HEK293T (cell line): ENCODE results near the gene PET100.
"Not testable (repeated sequence)": the region's sequence is repeated elsewhere in the genome, so short reads cannot be mapped to it uniquely, and the experiment has no call there.

ENCODE experiments used
- CTCF ChIA-PET: fragments of 350-600 bp; formaldehyde crosslinking; extraction: SDS; loops from one replicate; lab custom pipeline; 2021; ENCODE audit warnings: antibody characterized with exemption, inconsistent platforms; lab: Yijun Ruan, JAX
- POLR2A ChIA-PET: fragments of 350-600 bp; formaldehyde crosslinking; extraction: SDS; loops from one replicate; lab custom pipeline; 2020; ENCODE audit warnings: antibody characterized with exemption, inconsistent platforms; lab: Yijun Ruan, JAX
- DNase-seq: peaks from one replicate; pipeline ENCODE4 v3.0.0; 2012; ENCODE audit warnings: mixed read lengths; ENCODE audit errors: extremely low spot score
- ARNT ChIP-seq: fragments of 450-650 bp; IDR thresholded peaks from 2 replicates; pipeline ENCODE4 v1.6.1; 2017; ENCODE audit warnings: mild to moderate bottlenecking
- BHLHE40 ChIP-seq: fragments of 450-650 bp; IDR thresholded peaks from 2 replicates; pipeline ENCODE4 v1.6.1; 2016; ENCODE audit warnings: mild to moderate bottlenecking, moderate library complexity, borderline replicate concordance
- CTBP1 ChIP-seq: fragments of 450-650 bp; IDR thresholded peaks from 2 replicates; pipeline ENCODE4 v1.6.1; 2016; ENCODE audit warnings: borderline replicate concordance
- ELF4 ChIP-seq: fragments of 450-650 bp; IDR thresholded peaks from 2 replicates; pipeline ENCODE4 v1.6.1; 2017; ENCODE audit warnings: antibody characterized with exemption
- FOXA1 ChIP-seq: fragments of 450-650 bp; IDR thresholded peaks from 2 replicates; pipeline ENCODE4 v1.6.1; 2016; ENCODE audit warnings: mild to moderate bottlenecking
- FOXK2 ChIP-seq: fragments of 450-650 bp; IDR thresholded peaks from 2 replicates; pipeline ENCODE4 v1.6.1; 2016; ENCODE audit warnings: mild to moderate bottlenecking
- FOXM1 ChIP-seq: fragments of 450-650 bp; IDR thresholded peaks from 2 replicates; pipeline ENCODE4 v1.6.1; 2017; ENCODE audit warnings: mild to moderate bottlenecking, borderline replicate concordance
- HDGF ChIP-seq: fragments of 450-650 bp; IDR thresholded peaks from 2 replicates; pipeline ENCODE4 v1.6.1; 2017; ENCODE audit warnings: antibody characterized with exemption, borderline replicate concordance
- L3MBTL2 ChIP-seq: fragments of 450-650 bp; conservative IDR thresholded peaks from 2 replicates; pipeline ENCODE4 v1.6.1; 2016; ENCODE audit warnings: mild to moderate bottlenecking
- LEF1 ChIP-seq: fragments of 450-650 bp; IDR thresholded peaks from 2 replicates; pipeline ENCODE4 v1.6.1; 2017; ENCODE audit warnings: mild to moderate bottlenecking, borderline replicate concordance
- NFRKB ChIP-seq: fragments of 450-650 bp; IDR thresholded peaks from 2 replicates; pipeline ENCODE4 v1.6.1; 2016; ENCODE audit warnings: mild to moderate bottlenecking, moderate library complexity
- PKNOX1 ChIP-seq: fragments of 450-650 bp; IDR thresholded peaks from 2 replicates; pipeline ENCODE4 v1.6.1; 2016
- SP1 ChIP-seq: fragments of 450-650 bp; IDR thresholded peaks from 2 replicates; pipeline ENCODE4 v1.6.1; 2017
- SUZ12 ChIP-seq: fragments of 450-650 bp; IDR thresholded peaks from 2 replicates; pipeline ENCODE4 v1.6.1; 2016; ENCODE audit warnings: mild to moderate bottlenecking
- TARDBP ChIP-seq: fragments of 450-650 bp; IDR thresholded peaks from 2 replicates; pipeline ENCODE4 v1.6.1; 2016
- ZNF384 ChIP-seq: fragments of 450-650 bp; IDR thresholded peaks from 2 replicates; pipeline ENCODE4 v1.6.1; 2016

Gene PET100

DNA sequence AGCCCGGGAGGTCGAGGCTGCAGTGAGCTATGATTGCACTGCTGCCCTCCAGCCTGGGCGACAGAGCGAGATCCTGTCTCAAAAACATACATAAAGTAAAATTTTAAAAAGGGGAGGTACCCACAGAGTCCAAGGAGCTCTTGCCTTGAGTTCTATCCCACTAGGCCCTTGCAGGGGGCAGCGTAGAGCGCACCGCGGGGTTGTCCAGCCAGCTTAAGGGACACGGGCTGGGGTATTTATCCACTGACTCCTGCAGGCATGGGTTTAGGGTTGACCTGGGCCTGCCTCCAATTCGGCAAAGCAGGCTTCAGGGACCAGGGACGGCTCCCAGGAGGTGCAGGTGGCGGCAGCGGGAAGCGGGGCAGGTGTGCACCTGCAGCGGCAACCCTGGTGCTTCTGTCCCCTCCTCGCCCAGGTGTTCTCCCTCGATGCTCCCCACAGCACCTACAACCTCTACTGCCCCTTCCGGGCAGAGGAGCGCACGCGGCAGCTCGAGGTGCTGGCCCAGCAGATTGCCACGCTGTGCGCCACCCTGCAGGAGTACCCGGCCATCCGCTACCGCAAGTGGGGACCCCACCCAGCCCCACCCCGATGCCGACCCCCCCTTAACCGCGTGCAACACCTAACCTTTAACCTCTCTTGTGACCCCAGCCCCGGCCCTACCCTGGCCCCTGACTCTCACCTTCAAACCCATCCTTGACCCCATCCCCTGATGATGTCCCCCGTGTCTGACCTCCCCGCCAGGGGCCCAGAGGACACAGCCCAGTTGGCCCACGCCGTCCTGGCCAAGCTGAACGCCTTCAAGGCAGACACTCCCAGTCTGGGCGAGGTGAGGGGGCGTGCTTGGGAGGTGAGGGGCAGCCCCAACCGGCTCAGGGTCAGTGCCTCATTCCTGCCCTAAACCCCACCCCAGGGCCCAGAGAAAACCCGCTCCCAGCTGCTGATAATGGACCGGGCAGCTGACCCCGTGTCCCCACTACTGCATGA, 12.0 kb downstream of the PET100 start:
- TF ChIP-seq FOXM1, result no peak
- no peak for TF ChIP-seq TARDBP
- TF ChIP-seq LEF1, result no peak
- no peak for TF ChIP-seq ZNF384
- TF ChIP-seq ELF4, result no peak
- TF ChIP-seq FOXA1, result no peak
- no peak for TF ChIP-seq CTBP1
- no peak for TF ChIP-seq HDGF
- TF ChIP-seq NFRKB, result no peak
- TF ChIP-seq ARNT, result no peak
- no peak for TF ChIP-seq L3MBTL2
- no peak for TF ChIP-seq FOXK2
- no peak for TF ChIP-seq SP1
- no peak for TF ChIP-seq PKNOX1
- no peak for TF ChIP-seq SUZ12
- POLR2A ChIA-PET, result interaction anchor here (1.1 kb wide), 1 partner anchor 10 kb away, joined by 3 read pairs; no protein-coding TSS in a partner anchor
- CTCF ChIA-PET, result no interaction called here
- no peak for DNase-seq

- no peak for DNase-seq
- TF ChIP-seq L3MBTL2 (no peak), FOXK2 (no peak), SUZ12 (no peak), BHLHE40 (no peak), TARDBP (no peak), CTBP1 (no peak), LEF1 (no peak), SP1 (no peak), FOXA1 (no peak), ARNT (no peak), ZNF384 (no peak), ELF4 (no peak), NFRKB (no peak), FOXM1 (no peak), PKNOX1 (no peak)
- ChIA-PET POLR2A (no interaction called here), CTCF (interaction anchor here (0.5 kb wide), 1 partner anchor 162 kb away, joined by 3 read pairs; no protein-coding TSS in a partner anchor)
Measured at GRCh38 chr19:7642295-7643030, 12.9 kb downstream of the PET100 start.

DNA sequence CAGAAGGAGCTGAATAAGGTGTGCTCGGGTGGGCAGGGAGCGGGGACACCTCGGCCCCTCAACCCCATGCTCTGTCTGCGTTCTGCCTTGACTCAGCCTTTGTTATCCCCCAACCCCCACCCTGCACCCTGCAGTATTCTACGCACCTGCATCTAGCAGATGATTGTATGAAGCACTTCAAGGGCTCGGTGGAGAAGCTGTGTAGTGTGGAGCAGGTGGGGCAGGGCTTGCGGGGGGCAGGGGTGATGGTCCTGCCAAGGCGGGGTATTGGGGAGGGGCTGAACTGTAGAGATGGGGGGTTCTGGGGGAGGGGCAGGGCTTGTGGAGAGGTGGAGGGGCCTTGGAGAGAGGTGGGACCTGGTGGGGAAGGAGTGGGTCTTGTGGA, 13.4 kb downstream of the PET100 start:
- ChIA-PET CTCF (interaction anchor here (0.5 kb wide), 1 partner anchor 162 kb away, joined by 3 read pairs; no protein-coding TSS in a partner anchor), POLR2A (no interaction called here)
- TF ChIP-seq LEF1, result no peak
- TF ChIP-seq L3MBTL2, result no peak
- no peak for TF ChIP-seq ELF4
- no peak for DNase-seq

- CTCF ChIA-PET, POLR2A ChIA-PET: not testable (repeated sequence)
- DNase-seq, result peak; percentile 67
Measured at GRCh38 chr19:7643629-7644549, 14.3 kb downstream of the PET100 start.

DNA sequence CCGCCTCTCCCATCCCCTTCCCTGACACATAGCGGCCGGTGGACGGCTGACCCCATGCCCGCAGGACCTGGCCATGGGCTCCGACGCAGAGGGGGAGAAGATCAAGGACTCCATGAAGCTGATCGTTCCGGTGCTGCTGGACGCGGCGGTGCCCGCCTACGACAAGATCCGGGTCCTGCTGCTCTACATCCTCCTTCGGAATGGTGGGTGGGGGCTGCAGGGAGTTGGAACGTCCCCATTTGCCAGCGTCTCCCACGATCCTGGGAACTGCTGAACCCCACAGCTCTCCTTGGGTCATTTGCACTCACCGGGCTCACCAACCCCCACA, 14.9 kb downstream of the PET100 start:
- CTCF ChIA-PET, result interaction anchor here (0.8 kb wide), 1 partner anchor 36 kb away, joined by 3 read pairs; the partner anchor contains the start of gene TRAPPC5
- no peak for TF ChIP-seq CTBP1
- no peak for TF ChIP-seq FOXK2
- no peak for TF ChIP-seq SUZ12
- TF ChIP-seq L3MBTL2, result no peak
- no peak for TF ChIP-seq HDGF
- no peak for TF ChIP-seq TARDBP
- TF ChIP-seq BHLHE40, result no peak
- TF ChIP-seq LEF1, result no peak
- TF ChIP-seq FOXA1, result no peak
- no peak for TF ChIP-seq ELF4
- TF ChIP-seq PKNOX1, result no peak
- TF ChIP-seq FOXM1, result no peak
- no peak for TF ChIP-seq ZNF384
- no peak for TF ChIP-seq SP1
- TF ChIP-seq NFRKB, result no peak
- no peak for TF ChIP-seq ARNT
- DNase-seq, result no peak
- POLR2A ChIA-PET, result no interaction called here
